Bronchial smooth muscle cell (primary cell): ENCODE measurements around the gene RFLNA. TPM values are rescaled to one million over a fixed set of nuclear protein-coding genes. Genes with fewer than 3 reads are reported as not detected.

Experiments
- total RNA-seq: library from RNA; depleted of rRNA; stranded (reverse); fragments of >200 nt; gene quantifications from 2 replicates; pipeline ENCODE4 v1.2.1, GENCODE V29; 2014

Gene RFLNA, protein sequence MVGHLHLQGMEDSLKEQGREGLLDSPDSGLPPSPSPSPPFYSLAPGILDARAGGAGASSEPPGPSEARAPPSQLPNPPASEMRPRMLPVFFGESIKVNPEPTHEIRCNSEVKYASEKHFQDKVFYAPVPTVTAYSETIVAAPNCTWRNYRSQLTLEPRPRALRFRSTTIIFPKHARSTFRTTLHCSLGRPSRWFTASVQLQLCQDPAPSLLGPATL
- total RNA-seq, result 0.32 and 1.1 TPM in 2 replicates

DNA sequence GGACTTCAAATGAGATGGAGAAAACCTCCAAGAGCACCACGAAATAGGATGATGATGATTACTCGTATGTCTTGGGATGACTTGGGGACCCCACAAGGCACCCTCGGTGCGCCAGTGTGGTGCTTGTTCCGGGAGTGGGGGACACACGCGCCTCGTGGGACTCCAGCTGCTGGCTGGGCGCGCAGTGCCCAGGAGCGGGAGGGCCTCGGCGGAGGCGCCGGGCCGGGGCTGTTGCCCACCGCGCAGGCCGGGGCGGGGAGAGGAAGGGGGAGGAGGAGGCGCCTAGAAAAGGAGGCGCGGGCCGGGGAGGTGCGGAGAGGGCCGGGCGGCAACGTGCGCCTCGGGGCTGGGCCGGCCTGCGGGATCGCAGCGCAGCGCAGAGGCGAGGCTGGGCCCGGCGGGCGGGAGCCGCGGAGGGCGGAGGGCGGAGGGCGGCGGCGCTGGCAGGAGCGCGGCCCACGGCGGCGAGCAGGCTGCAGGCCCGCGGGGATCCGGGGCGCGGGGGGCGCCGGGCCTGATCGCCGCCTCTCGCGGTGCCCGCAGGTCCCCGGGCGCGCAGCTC, at the start of gene RFLNA:
RFLNA (plus strand) TSS at position 314 of the 562 bp plus-strand sequence. CDS start 337 bp downstream, outside the sequence.

